BE2C (cell line): ENCODE results near the gene SIAH2.
"Not testable (repeated sequence)": the region's sequence is repeated elsewhere in the genome, so short reads cannot be mapped to it uniquely, and the experiment has no call there.

Source experiments
- DNase-seq: peaks from one replicate; pipeline ENCODE4 v3.0.0-alpha.2; 2020
- H3K27me3 ChIP-seq: fragments of 250-450 bp; sonication (Bioruptor Pico); 2 replicates; pipeline ENCODE4 v1.5.1; 2020; ENCODE audit warnings: mild to moderate bottlenecking
- H3K36me3 ChIP-seq: fragments of 250-450 bp; sonication (Bioruptor Pico); 2 replicates; pipeline ENCODE4 v1.5.1; 2020; ENCODE audit warnings: mild to moderate bottlenecking
- H3K4me1 ChIP-seq: fragments of 250-450 bp; sonication (Bioruptor Pico); 2 replicates; pipeline ENCODE4 v1.5.1; 2020
- H3K4me3 ChIP-seq: 2 replicates; pipeline ENCODE4 v1.5.1; 2011; ENCODE audit warnings: low read depth, low read length
- H3K9me3 ChIP-seq: fragments of 250-450 bp; sonication (Bioruptor Pico); 2 replicates; pipeline ENCODE4 v1.5.1; 2020
- TF ChIP-seq, protein P1 (sequence below): IDR thresholded peaks from 2 replicates; pipeline ENCODE4 v1.5.1; 2012; ENCODE audit warnings: mild to moderate bottlenecking, low read depth, low read length

SIAH2 gene

DNA sequence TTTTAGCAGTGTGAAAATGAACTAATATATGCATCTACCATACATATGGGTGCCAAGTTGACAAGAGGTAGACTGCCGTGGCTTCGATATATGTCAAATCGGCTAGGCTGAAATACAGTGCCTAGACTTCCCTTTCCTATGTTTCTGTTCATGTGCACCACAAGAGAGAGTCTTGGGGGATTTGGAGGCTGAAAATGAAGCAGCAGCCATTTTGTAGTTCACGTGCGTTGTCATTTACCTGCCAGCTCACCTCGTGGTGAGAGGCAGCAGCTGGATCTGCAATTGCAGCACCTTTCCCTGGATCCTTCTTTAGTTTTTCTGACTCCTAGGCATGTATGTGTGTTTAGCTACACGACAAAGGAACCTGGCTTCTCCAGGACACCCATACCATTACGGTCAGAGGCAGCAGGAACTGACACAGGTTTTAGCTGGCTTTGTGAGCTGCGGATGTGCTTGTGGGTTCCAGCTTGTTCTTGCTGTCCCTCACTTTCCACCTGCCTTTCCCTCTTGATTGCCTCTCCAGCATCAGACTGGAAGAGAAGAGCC, 40.5 kb upstream of the SIAH2 start:
- H3K9me3 ChIP-seq, result no peaks in the 10 kb centered on the region
- no peaks in the 10 kb centered on the region for H3K36me3 ChIP-seq
- no peaks in the 10 kb centered on the region for H3K4me1 ChIP-seq
- peaks cover 37% of the 10 kb centered on the region for H3K27me3 ChIP-seq
- H3K4me3 ChIP-seq, result no peak overlapping the region
- TF ChIP-seq, protein P1, sequence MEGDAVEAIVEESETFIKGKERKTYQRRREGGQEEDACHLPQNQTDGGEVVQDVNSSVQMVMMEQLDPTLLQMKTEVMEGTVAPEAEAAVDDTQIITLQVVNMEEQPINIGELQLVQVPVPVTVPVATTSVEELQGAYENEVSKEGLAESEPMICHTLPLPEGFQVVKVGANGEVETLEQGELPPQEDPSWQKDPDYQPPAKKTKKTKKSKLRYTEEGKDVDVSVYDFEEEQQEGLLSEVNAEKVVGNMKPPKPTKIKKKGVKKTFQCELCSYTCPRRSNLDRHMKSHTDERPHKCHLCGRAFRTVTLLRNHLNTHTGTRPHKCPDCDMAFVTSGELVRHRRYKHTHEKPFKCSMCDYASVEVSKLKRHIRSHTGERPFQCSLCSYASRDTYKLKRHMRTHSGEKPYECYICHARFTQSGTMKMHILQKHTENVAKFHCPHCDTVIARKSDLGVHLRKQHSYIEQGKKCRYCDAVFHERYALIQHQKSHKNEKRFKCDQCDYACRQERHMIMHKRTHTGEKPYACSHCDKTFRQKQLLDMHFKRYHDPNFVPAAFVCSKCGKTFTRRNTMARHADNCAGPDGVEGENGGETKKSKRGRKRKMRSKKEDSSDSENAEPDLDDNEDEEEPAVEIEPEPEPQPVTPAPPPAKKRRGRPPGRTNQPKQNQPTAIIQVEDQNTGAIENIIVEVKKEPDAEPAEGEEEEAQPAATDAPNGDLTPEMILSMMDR, result no peak
- no peak for DNase-seq

DNA sequence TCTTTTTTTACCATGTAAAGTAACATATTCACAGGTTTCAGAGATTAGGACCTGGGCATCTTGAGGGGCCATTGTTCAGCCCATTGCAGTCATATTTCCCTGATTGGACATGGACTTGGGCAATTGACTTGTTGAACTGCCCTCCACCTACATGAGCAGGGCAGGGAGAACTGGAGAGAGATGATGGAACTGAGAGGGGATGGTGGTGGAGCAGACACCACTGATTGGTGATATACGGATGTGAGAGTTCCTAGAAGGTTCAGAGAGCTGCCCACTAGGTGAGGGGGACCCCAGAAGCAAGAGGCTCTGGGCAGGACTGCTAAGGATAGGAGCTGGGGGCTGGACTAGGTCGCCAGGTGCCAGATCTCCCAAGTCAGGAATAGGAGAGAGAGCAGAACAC, 37.8 kb upstream of the SIAH2 start:
- Histone ChIP-seq H3K36me3 (no peaks in the 10 kb centered on the region), H3K27me3 (peaks cover 50% of the 10 kb centered on the region), H3K9me3 (no peaks in the 10 kb centered on the region; the same call in 1 of the 2 replicates), H3K4me3 (no peak overlapping the region), H3K4me1 (no peaks in the 10 kb centered on the region)
- DNase-seq, result no peak
- TF ChIP-seq, protein P1, result no peak

DNA sequence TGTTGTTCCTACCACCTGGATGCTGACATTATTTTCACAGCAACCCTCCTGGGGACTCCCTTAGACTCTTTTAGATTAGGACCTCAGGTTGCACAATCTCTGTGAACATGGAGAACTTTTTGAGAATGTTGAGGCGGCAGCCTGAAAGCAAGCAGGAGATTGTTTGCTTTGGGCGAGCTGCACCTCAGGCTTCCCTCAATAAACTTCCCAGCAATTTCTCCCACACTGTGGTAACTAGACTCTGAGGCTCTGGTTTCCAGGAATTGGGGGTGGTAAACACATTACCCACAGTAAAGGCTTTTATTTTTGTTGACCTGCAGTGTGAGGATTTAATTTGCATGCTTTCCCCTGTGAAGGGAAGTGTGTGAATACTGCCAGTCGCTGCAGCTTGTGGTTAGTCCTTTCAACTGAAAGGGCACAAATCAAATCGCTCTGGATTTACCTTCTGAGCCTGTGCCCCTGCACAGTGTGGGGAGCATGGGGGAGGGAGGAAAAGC, 35.2 kb upstream of the SIAH2 start:
- H3K9me3 ChIP-seq, result no peaks in the 10 kb centered on the region; the same call in 1 of the 2 replicates
- DNase-seq, result no peak
- H3K4me3 ChIP-seq, result no peak overlapping the region
- H3K36me3 ChIP-seq, result no peaks in the 10 kb centered on the region
- peaks cover 38% of the 10 kb centered on the region for H3K27me3 ChIP-seq
- no peaks in the 10 kb centered on the region for H3K4me1 ChIP-seq
- TF ChIP-seq, protein P1, result no peak

DNA sequence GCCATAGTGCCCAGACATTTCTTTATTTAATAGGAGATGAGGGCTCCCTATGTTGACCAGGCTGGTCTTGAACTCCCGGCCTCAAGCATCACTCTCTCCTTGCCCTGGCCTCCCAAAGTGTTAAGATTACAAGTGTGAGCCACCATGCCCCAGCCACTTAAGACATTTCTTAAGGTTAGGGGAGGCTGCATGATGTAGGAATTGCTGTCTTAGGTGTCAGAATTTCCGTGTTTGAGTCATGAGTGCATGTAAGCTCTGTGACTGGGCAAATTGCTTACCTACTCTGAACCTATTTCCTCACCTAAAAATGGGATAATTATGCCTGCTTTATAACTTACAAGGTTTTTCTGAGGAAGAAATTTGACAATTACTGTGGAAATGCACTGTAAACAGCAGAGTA, 34.2 kb upstream of the SIAH2 start:
- H3K27me3 ChIP-seq, result peaks cover 31% of the 10 kb centered on the region
- H3K4me3 ChIP-seq, result no peak overlapping the region
- no peaks in the 10 kb centered on the region; the same call in 1 of the 2 replicates for H3K9me3 ChIP-seq
- H3K36me3 ChIP-seq, result no peaks in the 10 kb centered on the region
- no peaks in the 10 kb centered on the region for H3K4me1 ChIP-seq
- DNase-seq, result no peak
- TF ChIP-seq, protein P1, result no peak

DNA sequence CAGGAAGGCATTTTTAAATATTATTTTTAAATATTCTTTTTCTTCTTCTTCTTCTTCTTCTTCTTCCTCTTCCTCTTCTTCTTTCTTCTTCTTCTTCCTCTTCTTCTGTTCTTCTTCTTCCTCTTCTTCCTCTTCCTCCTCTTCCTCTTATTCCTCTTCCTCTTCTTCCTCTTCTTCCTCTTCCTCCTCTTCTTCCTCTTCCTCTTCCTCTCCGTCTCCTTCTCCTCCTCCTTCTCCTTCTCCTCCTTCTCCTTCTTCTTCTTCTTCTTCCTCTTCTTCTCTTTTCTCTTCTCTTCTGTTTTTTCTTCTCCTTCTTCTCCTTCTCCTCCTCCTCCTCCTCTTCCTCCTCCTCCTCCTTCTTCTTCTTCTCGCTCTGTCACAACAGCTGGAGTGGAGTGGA, 33.6 kb upstream of the SIAH2 start:
- not testable (repeated sequence) for H3K36me3 ChIP-seq, DNase-seq, H3K4me3 ChIP-seq, H3K9me3 ChIP-seq, H3K4me1 ChIP-seq
- peaks cover 31% of the 10 kb centered on the region for H3K27me3 ChIP-seq

DNA sequence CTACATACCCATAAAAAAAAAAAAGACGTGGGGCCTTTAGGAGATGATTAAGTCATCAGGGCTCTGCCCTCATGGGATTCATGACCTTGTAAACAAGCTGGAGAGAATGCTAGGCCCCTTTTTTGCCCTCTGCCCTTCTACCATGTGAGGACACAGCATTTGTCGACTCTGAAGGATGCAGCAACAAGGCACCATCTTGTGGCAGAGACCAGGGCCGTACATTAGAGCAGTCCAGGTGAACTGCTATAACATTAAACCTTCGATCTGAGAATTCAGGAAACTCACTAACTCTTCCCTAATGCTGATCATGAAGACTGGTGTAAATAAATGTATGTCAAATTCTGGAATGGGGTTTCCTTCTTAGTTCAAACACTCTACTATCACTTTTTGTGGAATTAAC, 30.7 kb upstream of the SIAH2 start:
- no peaks in the 10 kb centered on the region; the same call in 1 of the 2 replicates for H3K9me3 ChIP-seq
- H3K4me1 ChIP-seq, result no peaks in the 10 kb centered on the region
- TF ChIP-seq, protein P1, result no peak
- no peak overlapping the region for H3K4me3 ChIP-seq
- H3K27me3 ChIP-seq, result peaks cover 17% of the 10 kb centered on the region
- DNase-seq, result no peak
- H3K36me3 ChIP-seq, result no peaks in the 10 kb centered on the region
